Body of pancreas (tissue), 4 donors: Measurements from ENCODE around the gene AKIRIN1.

ENCODE experiments used
- POLR2A ChIP-seq, 3 donors: fragments of 450-650 bp; IDR thresholded peaks; one replicate each; pipeline ENCODE4 v1.6.1; 2016; ENCODE audit warnings: antibody characterized with exemption in 3 of 3, mild to moderate bottlenecking in 2 of 3
- TF ChIP-seq, protein P1 (sequence below), 7 experiments: fragments of 450-650 bp in 4 of 7; fragments of 200-600 bp in 3 of 7; sonication (generic) in 3 of 7; IDR thresholded peaks; one replicate each; pipeline ENCODE4 v1.5.1; 2016 to 2019; ENCODE audit warnings: antibody characterized with exemption in 7 of 7

GRCh38 chr1:38958967-38959366, 32.1 kb upstream of the AKIRIN1 start:
- TF ChIP-seq, protein P1, sequence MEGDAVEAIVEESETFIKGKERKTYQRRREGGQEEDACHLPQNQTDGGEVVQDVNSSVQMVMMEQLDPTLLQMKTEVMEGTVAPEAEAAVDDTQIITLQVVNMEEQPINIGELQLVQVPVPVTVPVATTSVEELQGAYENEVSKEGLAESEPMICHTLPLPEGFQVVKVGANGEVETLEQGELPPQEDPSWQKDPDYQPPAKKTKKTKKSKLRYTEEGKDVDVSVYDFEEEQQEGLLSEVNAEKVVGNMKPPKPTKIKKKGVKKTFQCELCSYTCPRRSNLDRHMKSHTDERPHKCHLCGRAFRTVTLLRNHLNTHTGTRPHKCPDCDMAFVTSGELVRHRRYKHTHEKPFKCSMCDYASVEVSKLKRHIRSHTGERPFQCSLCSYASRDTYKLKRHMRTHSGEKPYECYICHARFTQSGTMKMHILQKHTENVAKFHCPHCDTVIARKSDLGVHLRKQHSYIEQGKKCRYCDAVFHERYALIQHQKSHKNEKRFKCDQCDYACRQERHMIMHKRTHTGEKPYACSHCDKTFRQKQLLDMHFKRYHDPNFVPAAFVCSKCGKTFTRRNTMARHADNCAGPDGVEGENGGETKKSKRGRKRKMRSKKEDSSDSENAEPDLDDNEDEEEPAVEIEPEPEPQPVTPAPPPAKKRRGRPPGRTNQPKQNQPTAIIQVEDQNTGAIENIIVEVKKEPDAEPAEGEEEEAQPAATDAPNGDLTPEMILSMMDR (IDR thresholded peaks at IDR 0.05), result no peak
- TF ChIP-seq POLR2A (IDR thresholded peaks at IDR 0.05), result no peak
